Measurements from ENCODE around the gene HERC4. TPM values are rescaled to one million over a fixed set of nuclear protein-coding genes. Genes with fewer than 3 reads are reported as not detected.

The HERC4 gene
- total and polyA plus RNA-seq, 9 of the 15 experiments (the other 6 are each of a cell fraction or from before 2014, with no cell fraction given): 12.5 to 33.5 (median 22.8) TPM

- no peak for TF ChIP-seq KDM1A (IDR thresholded peaks at IDR 0.05)
- intact Hi-C loops (cut with micrococcal nuclease): no loop called here
- FAIRE-seq (no peak), ATAC-seq (peak; percentile 36; the same call in 1 of the 3 replicates), DNase-seq (ENCODE audit: extremely low read depth in 1 of 4, low spot score in 3 of 4) (no peak)
- no peaks in the 10 kb centered on the region for H3K36me3 ChIP-seq (ENCODE audit: control insufficient read depth, insufficient read depth, low read length)
- no peak overlapping the region for H3K9ac ChIP-seq (ENCODE audit: insufficient read depth in 1 of 2, low read depth in 2 of 2, low read length in 2 of 2)
- no peak overlapping the region for H3K4me3 ChIP-seq
- no peak overlapping the region for H3K4me2 ChIP-seq (ENCODE audit: insufficient read depth, low read length)
- H4K20me1 ChIP-seq (replicated peaks; ENCODE audit: control insufficient read depth, insufficient read depth, low read length): no peaks in the 10 kb centered on the region
- H3K4me1 ChIP-seq (replicated peaks in 1 of 2; ENCODE audit: control insufficient read depth in 2 of 2, insufficient read depth in 2 of 2, low read length in 2 of 2): no peaks in the 10 kb centered on the region
- in situ Hi-C loops (cut with MboI): no loop called here
- ChIA-PET CTCF (ENCODE audit: low intra/inter-chr PET ratio) (no interaction called here), POLR2A (interaction anchor here (0.8 to 1.6 kb wide), 3 partner anchors 10 to 11 kb away, joined by 3 read pairs; no protein-coding TSS in a partner anchor)
- H3K79me2 ChIP-seq (ENCODE audit: control insufficient read depth, insufficient read depth, low read length): no peaks in the 10 kb centered on the region
- H3K9me3 ChIP-seq (replicated peaks; ENCODE audit: control insufficient read depth, insufficient read depth, low read depth, low read length): no peaks in the 10 kb centered on the region
- H3K9me1 ChIP-seq (ENCODE audit: control insufficient read depth, insufficient read depth, low read length): no peaks in the 10 kb centered on the region
- 0% methylated on average over 2 of the region's 2 CpGs for WGBS (ENCODE audit: insufficient coverage, low coverage, missing lambda C conversion rate)
- no peak overlapping the region for H3K27ac ChIP-seq (ENCODE audit: extremely low read depth, low read depth, low read length)
- no TSS peak for BruUV-seq (replicated peaks)
- peaks cover 13 to 20% of the 10 kb centered on the region in 2 experiments; a peak in 4 of 5 replicates for H3K27me3 ChIP-seq (ENCODE audit: control insufficient read depth in 2 of 2, insufficient read depth in 2 of 2, low read length in 2 of 2)
- no peak overlapping the region for H2AFZ ChIP-seq (ENCODE audit: low read depth, low read length)
Measured at GRCh38 chr10:68111584-68111983, 36.5 kb upstream of the HERC4 start.

GRCh38 chr10:68110027-68110426, 34.9 kb upstream of the HERC4 start:
- H3K27ac ChIP-seq (ENCODE audit: extremely low read depth, low read depth, low read length): no peak overlapping the region
- H3K79me2 ChIP-seq (ENCODE audit: control insufficient read depth, insufficient read depth, low read length): no peaks in the 10 kb centered on the region

More at GRCh38 chr10:68110027-68110426, 34.9 kb upstream of the HERC4 start:
- H3K9me1 ChIP-seq (ENCODE audit: control insufficient read depth, insufficient read depth, low read length): no peaks in the 10 kb centered on the region
- H3K27me3 ChIP-seq (ENCODE audit: control insufficient read depth in 2 of 2, insufficient read depth in 2 of 2, low read length in 2 of 2): peaks cover 13 to 26% of the 10 kb centered on the region in 2 experiments; a peak in 4 of 5 replicates
- no peaks in the 10 kb centered on the region for H4K20me1 ChIP-seq (replicated peaks; ENCODE audit: control insufficient read depth, insufficient read depth, low read length)
- ChIA-PET CTCF (ENCODE audit: low intra/inter-chr PET ratio) (no interaction called here), POLR2A (interaction anchor here (0.7 to 2.2 kb wide), 3 partner anchors 9 to 1084 kb away, joined by 4 to 6 read pairs (median 4); no protein-coding TSS in a partner anchor)
- no peaks in the 10 kb centered on the region for H3K9me3 ChIP-seq (replicated peaks; ENCODE audit: control insufficient read depth, insufficient read depth, low read depth, low read length)
- no peak for FAIRE-seq
- intact Hi-C loops (cut with micrococcal nuclease): no loop called here
- H3K4me1 ChIP-seq (replicated peaks in 1 of 2; ENCODE audit: control insufficient read depth in 2 of 2, insufficient read depth in 2 of 2, low read length in 2 of 2): no peaks in the 10 kb centered on the region
- no peaks in the 10 kb centered on the region for H3K36me3 ChIP-seq (ENCODE audit: control insufficient read depth, insufficient read depth, low read length)
- 5% methylated on average over 2 of the region's 2 CpGs for WGBS (ENCODE audit: insufficient coverage, low coverage, missing lambda C conversion rate)
- H3K4me2 ChIP-seq (ENCODE audit: insufficient read depth, low read length): no peak overlapping the region
- TF ChIP-seq SRSF7 (optimal IDR thresholded peaks at IDR 0.05; ENCODE audit: low read depth, low read length): peak; percentile 35
- no peak for TF ChIP-seq PCBP1 (IDR thresholded peaks at IDR 0.05; ENCODE audit: low read depth, low read length, poor library complexity, severe bottlenecking)
- peak; percentile 30 for TF ChIP-seq CBX8 (IDR thresholded peaks at IDR 0.05; ENCODE audit: borderline replicate concordance, extremely low read depth, low read depth, low read length, poor library complexity, severe bottlenecking)
- TF ChIP-seq SMAD1 (IDR thresholded peaks at IDR 0.05; ENCODE audit: low read depth, low read length, partially characterized antibody): no peak
- TF ChIP-seq HEY1 (CRISPR knock-in tag; IDR thresholded peaks at IDR 0.05; ENCODE audit: borderline replicate concordance): no peak
- in situ Hi-C loops (cut with MboI): no loop called here
- H3K9ac ChIP-seq (ENCODE audit: insufficient read depth in 1 of 2, low read depth in 2 of 2, low read length in 2 of 2): no peak overlapping the region
- no peak for ATAC-seq
- no peak overlapping the region for H2AFZ ChIP-seq (ENCODE audit: low read depth, low read length)
- H3K4me3 ChIP-seq: no peak overlapping the region
- no TSS peak for BruUV-seq (replicated peaks)
- DNase-seq (ENCODE audit: extremely low read depth in 1 of 4, low spot score in 3 of 4): no peak
